MCF 10A (cell line): Measurements from ENCODE around the gene ANKRD44. TPM values are rescaled to one million over a fixed set of nuclear protein-coding genes. Genes with fewer than 3 reads are reported as not detected.

Source experiments
- BruUV-seq: library from RNA; stranded (reverse); fragments of 400-500 nt; replicated peaks from 2 replicates; lab custom pipeline; 2021; lab: Mats Ljungman, UMichigan
- CTCF ChIA-PET: fragments of 300-600 bp; sonication (Branson Sonifier 250); formaldehyde crosslinking; extraction: SDS; loops from one replicate; lab custom pipeline; 2021; ENCODE audit warnings: antibody characterized with exemption, inconsistent platforms; lab: Yijun Ruan, JAX
- POLR2A ChIA-PET: fragments of 300-600, 350-650 bp; sonication (Branson Sonifier 250); formaldehyde crosslinking; extraction: SDS; loops from one replicate; lab custom pipeline; 2020; ENCODE audit warnings: antibody characterized with exemption, inconsistent platforms; lab: Yijun Ruan, JAX
- DNase-seq: peaks from one replicate; pipeline ENCODE4 v3.0.0-alpha.2; 2018; ENCODE audit not compliant: unreplicated experiment
- H3K27ac Mint-ChIP-seq: one replicate; pipeline ENCODE4 v1.8.0; 2022; ENCODE audit warnings: mild to moderate bottlenecking, low read depth, mixed read lengths; ENCODE audit not compliant: unreplicated experiment
- H3K27me3 Mint-ChIP-seq: one replicate; pipeline ENCODE4 v1.8.0; 2022; ENCODE audit warnings: mixed read lengths; ENCODE audit not compliant: insufficient read depth, unreplicated experiment
- H3K36me3 Mint-ChIP-seq: one replicate; pipeline ENCODE4 v1.8.0; 2022; ENCODE audit warnings: mild to moderate bottlenecking, moderate library complexity, mixed read lengths; ENCODE audit not compliant: insufficient read depth, unreplicated experiment
- H3K4me1 Mint-ChIP-seq: one replicate; pipeline ENCODE4 v1.8.0; 2022; ENCODE audit warnings: mixed read lengths; ENCODE audit not compliant: insufficient read depth, unreplicated experiment
- H3K4me3 Mint-ChIP-seq: one replicate; pipeline ENCODE4 v1.8.0; 2022; ENCODE audit warnings: mild to moderate bottlenecking, moderate library complexity, mixed read lengths; ENCODE audit not compliant: unreplicated experiment
- H3K9me3 Mint-ChIP-seq: one replicate; pipeline ENCODE4 v1.8.0; 2022; ENCODE audit warnings: mixed read lengths; ENCODE audit not compliant: unreplicated experiment
- intact Hi-C: fragments of 100-400 bp; cut with micrococcal nuclease; formaldehyde crosslinking; loops from 2 replicates; pipeline ENCODE4 v1.14.1; 2022
- total RNA-seq: library from RNA; stranded (reverse); gene quantifications from 2 replicates; pipeline ENCODE4 v1.2.3, GENCODE V29; 2022
- TF ChIP-seq, protein P1 (sequence below): fragments of 200-600 bp; IDR thresholded peaks from one replicate; pipeline ENCODE4 v1.8.0; 2022; ENCODE audit warnings: antibody characterized with exemption, mild to moderate bottlenecking; ENCODE audit not compliant: unreplicated experiment

ANKRD44 gene
- total RNA-seq, 1 experiment from 2014 or later: 6.9 TPM

DNA sequence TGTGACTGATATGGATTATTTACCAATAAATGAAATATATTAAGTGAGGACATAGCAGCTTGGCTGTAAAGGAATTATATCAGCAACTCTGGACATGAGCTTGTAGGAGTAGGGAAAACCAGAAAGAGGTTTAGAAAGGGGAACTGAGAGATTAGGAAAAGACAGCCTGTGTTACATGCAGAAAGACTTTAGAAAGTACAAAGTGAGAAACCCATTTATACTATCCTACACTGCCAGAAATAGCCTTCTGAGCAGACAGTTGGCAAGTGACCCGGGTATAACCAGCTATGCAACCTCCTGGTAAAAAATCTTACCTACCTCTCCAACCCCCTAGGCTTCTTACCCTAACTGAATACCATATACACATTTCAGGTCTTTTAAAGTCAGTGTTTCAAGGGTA is 134.1 kb downstream of the ANKRD44 start:
- H3K27me3 Mint-ChIP-seq: no peaks in the 10 kb centered on the region
- CTCF ChIA-PET: interaction anchor here (0.6 to 3.4 kb wide), 4 partner anchors 14 to 353 kb away, joined by 3 to 19 read pairs (median 5); no protein-coding TSS in a partner anchor
- no peaks in the 10 kb centered on the region for H3K9me3 Mint-ChIP-seq
- H3K27ac Mint-ChIP-seq: no peak overlapping the region
- intact Hi-C loops: loop anchor here (10.0 kb wide), 1 partner anchor 322 kb away; no protein-coding TSS in a partner anchor
- no peak overlapping the region for H3K4me3 Mint-ChIP-seq
- TF ChIP-seq, protein P1, sequence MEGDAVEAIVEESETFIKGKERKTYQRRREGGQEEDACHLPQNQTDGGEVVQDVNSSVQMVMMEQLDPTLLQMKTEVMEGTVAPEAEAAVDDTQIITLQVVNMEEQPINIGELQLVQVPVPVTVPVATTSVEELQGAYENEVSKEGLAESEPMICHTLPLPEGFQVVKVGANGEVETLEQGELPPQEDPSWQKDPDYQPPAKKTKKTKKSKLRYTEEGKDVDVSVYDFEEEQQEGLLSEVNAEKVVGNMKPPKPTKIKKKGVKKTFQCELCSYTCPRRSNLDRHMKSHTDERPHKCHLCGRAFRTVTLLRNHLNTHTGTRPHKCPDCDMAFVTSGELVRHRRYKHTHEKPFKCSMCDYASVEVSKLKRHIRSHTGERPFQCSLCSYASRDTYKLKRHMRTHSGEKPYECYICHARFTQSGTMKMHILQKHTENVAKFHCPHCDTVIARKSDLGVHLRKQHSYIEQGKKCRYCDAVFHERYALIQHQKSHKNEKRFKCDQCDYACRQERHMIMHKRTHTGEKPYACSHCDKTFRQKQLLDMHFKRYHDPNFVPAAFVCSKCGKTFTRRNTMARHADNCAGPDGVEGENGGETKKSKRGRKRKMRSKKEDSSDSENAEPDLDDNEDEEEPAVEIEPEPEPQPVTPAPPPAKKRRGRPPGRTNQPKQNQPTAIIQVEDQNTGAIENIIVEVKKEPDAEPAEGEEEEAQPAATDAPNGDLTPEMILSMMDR: no peak
- no peaks in the 10 kb centered on the region for H3K4me1 Mint-ChIP-seq
- DNase-seq: no peak
- H3K36me3 Mint-ChIP-seq: no peaks in the 10 kb centered on the region
- no TSS peak for BruUV-seq
- POLR2A ChIA-PET: no interaction called here

GRCh38 chr2:197174539-197175094 is 136.0 kb downstream of the ANKRD44 start:
- no peak overlapping the region for H3K4me3 Mint-ChIP-seq
- ChIA-PET POLR2A (interaction anchor here (0.7 kb wide), 1 partner anchor 15 kb away, joined by 3 read pairs; no protein-coding TSS in a partner anchor), CTCF (interaction anchor here (0.9 kb wide), 1 partner anchor 65 kb away, joined by 3 read pairs; no protein-coding TSS in a partner anchor)
- no peaks in the 10 kb centered on the region for H3K36me3 Mint-ChIP-seq
- H3K27ac Mint-ChIP-seq: no peak overlapping the region
- DNase-seq: no peak
- TF ChIP-seq, protein P1: no peak
- H3K9me3 Mint-ChIP-seq: no peaks in the 10 kb centered on the region
- intact Hi-C loops: loop anchor here (10.0 kb wide), 1 partner anchor 320 kb away; no protein-coding TSS in a partner anchor
- H3K27me3 Mint-ChIP-seq: no peaks in the 10 kb centered on the region
- BruUV-seq: no TSS peak
- H3K4me1 Mint-ChIP-seq: no peaks in the 10 kb centered on the region

- Mint-ChIP-seq H3K27me3 (no peaks in the 10 kb centered on the region), H3K4me1 (no peaks in the 10 kb centered on the region), H3K36me3 (no peaks in the 10 kb centered on the region), H3K9me3 (no peaks in the 10 kb centered on the region), H3K4me3 (no peak overlapping the region), H3K27ac (no peak overlapping the region)
- no TSS peak for BruUV-seq
- POLR2A ChIA-PET: interaction anchor here (0.6 kb wide), 1 partner anchor 47 kb away, joined by 4 read pairs; no protein-coding TSS in a partner anchor
- no peak for DNase-seq
- TF ChIP-seq, protein P1: no peak
- intact Hi-C loops: loop anchor here (10.0 kb wide), 1 partner anchor 317 kb away; no protein-coding TSS in a partner anchor
- CTCF ChIA-PET: interaction anchor here (0.6 to 2.1 kb wide), 4 partner anchors 18 to 219 kb away, joined by 3 to 17 read pairs (median 6); no protein-coding TSS in a partner anchor
Observed at GRCh38 chr2:197171582-197171981, 139.0 kb downstream of the ANKRD44 start.

GRCh38 chr2:197170208-197170607 is 140.4 kb downstream of the ANKRD44 start:
- Mint-ChIP-seq H3K4me3 (no peak overlapping the region), H3K4me1 (no peaks in the 10 kb centered on the region), H3K27me3 (no peaks in the 10 kb centered on the region), H3K27ac (no peak overlapping the region), H3K36me3 (no peaks in the 10 kb centered on the region), H3K9me3 (no peaks in the 10 kb centered on the region)
- intact Hi-C loops: loop anchor here (10.0 kb wide), 1 partner anchor 315 kb away; no protein-coding TSS in a partner anchor
- TF ChIP-seq, protein P1: no peak
- BruUV-seq: no TSS peak
- ChIA-PET POLR2A (no interaction called here), CTCF (interaction anchor here (1.3 to 2.1 kb wide), 2 partner anchors 21 to 57 kb away, joined by 5 to 17 read pairs; no protein-coding TSS in a partner anchor)
- no peak for DNase-seq
